ENCODE results near the gene BGN. TPM values are rescaled to one million over a fixed set of nuclear protein-coding genes. Genes with fewer than 3 reads are reported as not detected.

Gene BGN
- total RNA-seq, 1 experiment from 2014 or later = 0.37 TPM

GRCh38 chrX:153463031-153463430 is 31.7 kb upstream of the BGN start:
- DNase-seq (ENCODE audit: low read depth, low spot score) = no peak
- Histone ChIP-seq H3K9ac (ENCODE audit: low read length) (no peak overlapping the region), H3K4me3 (replicated peaks in 1 of 2; ENCODE audit: low read depth in 1 of 2, low read length in 2 of 2) (no peak overlapping the region), H3K27ac (ENCODE audit: low read depth, low read length) (no peak overlapping the region), H2AFZ (ENCODE audit: low read depth, low read length, poor library complexity, severe bottlenecking) (no peak overlapping the region), H3K4me2 (ENCODE audit: low read length) (no peak overlapping the region), H3K27me3 (ENCODE audit: insufficient read depth, low read length) (no peaks in the 10 kb centered on the region), H3K4me1 (ENCODE audit: control insufficient read depth in 1 of 2, insufficient read depth in 2 of 2, low read length in 2 of 2) (no peaks in the 10 kb centered on the region), H3K36me3 (ENCODE audit: control insufficient read depth in 1 of 2, insufficient read depth in 2 of 2, low read length in 2 of 2) (0 out of 4 replicates have a peak, but pooled peaks cover 0 to 3% of the 10 kb centered on the region in 2 experiments), H3K9me3 (ENCODE audit: control insufficient read depth in 1 of 2, insufficient read depth in 1 of 2, low read depth in 1 of 2, low read length in 2 of 2) (no peaks in the 10 kb centered on the region), H3K9me2 (ENCODE audit: insufficient read depth) (no peaks in the 10 kb centered on the region), H3K79me2 (ENCODE audit: insufficient read depth, low read length) (no peaks in the 10 kb centered on the region), H4K20me1 (ENCODE audit: insufficient read depth) (no peaks in the 10 kb centered on the region)
- no peak for ATAC-seq
- BruUV-seq (replicated peaks) = no TSS peak
- ChIA-PET CTCF (no interaction called here), POLR2A (no interaction called here), RAD21 (ENCODE audit: low non-redundant PET in 1 of 2, low total read pairs in 2 of 2, uncharacterized antibody in 2 of 2, unreplicated experiment in 2 of 2) (no interaction called here)
- TF ChIP-seq CEBPB (IDR thresholded peaks at IDR 0.05; ENCODE audit: low read depth) = no peak
- no peak for TF ChIP-seq REST (IDR thresholded peaks at IDR 0.05; ENCODE audit: low read depth)
- TF ChIP-seq YY1 (IDR thresholded peaks at IDR 0.05; ENCODE audit: extremely low read depth, insufficient replicate concordance, low read depth, low read length) = no peak
- no peak for TF ChIP-seq EZH2phosphoT487 (IDR thresholded peaks at IDR 0.05; ENCODE audit: borderline replicate concordance)
- intact Hi-C loops (cut with micrococcal nuclease) = no loop called here

DNA sequence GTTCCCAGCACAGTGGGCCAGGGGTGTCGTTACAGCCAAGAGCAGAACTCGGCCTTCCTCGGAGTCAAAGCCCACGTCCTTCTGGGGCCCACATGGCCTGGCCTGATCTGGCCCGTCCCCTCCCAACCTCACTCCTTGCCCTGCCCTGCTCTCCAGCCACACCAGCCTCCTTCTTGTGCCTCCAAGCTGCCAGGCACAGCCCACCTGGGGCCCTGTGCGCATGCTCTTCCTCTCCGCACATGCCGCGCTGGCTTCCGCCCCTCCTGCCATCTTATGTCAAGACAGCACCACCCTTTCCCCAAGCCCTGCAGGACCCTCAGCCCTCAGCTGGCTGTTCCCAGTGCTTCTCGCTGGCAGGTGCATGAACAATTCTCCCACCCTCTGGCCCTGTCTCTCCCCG is 31.2 kb upstream of the BGN start:
- H3K4me3 ChIP-seq (replicated peaks in 1 of 2; ENCODE audit: low read depth in 1 of 2, low read length in 2 of 2) = no peak overlapping the region
- H3K9ac ChIP-seq (ENCODE audit: low read length) = no peak overlapping the region
- no peaks in the 10 kb centered on the region for H3K4me1 ChIP-seq (ENCODE audit: control insufficient read depth in 1 of 2, insufficient read depth in 2 of 2, low read length in 2 of 2)
- H3K9me3 ChIP-seq (ENCODE audit: control insufficient read depth in 1 of 2, insufficient read depth in 1 of 2, low read depth in 1 of 2, low read length in 2 of 2) = no peaks in the 10 kb centered on the region
- H4K20me1 ChIP-seq (ENCODE audit: insufficient read depth) = no peaks in the 10 kb centered on the region
- DNase-seq (ENCODE audit: low read depth, low spot score) (no peak), ATAC-seq (no peak)
- 0 out of 4 replicates have a peak, but pooled peaks cover 0 to 3% of the 10 kb centered on the region in 2 experiments for H3K36me3 ChIP-seq (ENCODE audit: control insufficient read depth in 1 of 2, insufficient read depth in 2 of 2, low read length in 2 of 2)
- no peaks in the 10 kb centered on the region for H3K9me2 ChIP-seq (ENCODE audit: insufficient read depth)
- ChIA-PET CTCF (no interaction called here), POLR2A (no interaction called here), RAD21 (ENCODE audit: low non-redundant PET in 1 of 2, low total read pairs in 2 of 2, uncharacterized antibody in 2 of 2, unreplicated experiment in 2 of 2) (no interaction called here)
- no peak overlapping the region for H3K27ac ChIP-seq (ENCODE audit: low read depth, low read length)
- no TSS peak for BruUV-seq (replicated peaks)
- no peak overlapping the region for H3K4me2 ChIP-seq (ENCODE audit: low read length)
- H3K27me3 ChIP-seq (ENCODE audit: insufficient read depth, low read length) = no peaks in the 10 kb centered on the region
- no peaks in the 10 kb centered on the region; the same call in 1 of the 2 replicates for H3K79me2 ChIP-seq (ENCODE audit: insufficient read depth, low read length)
- H2AFZ ChIP-seq (ENCODE audit: low read depth, low read length, poor library complexity, severe bottlenecking) = no peak overlapping the region
- intact Hi-C loops (cut with micrococcal nuclease) = no loop called here
- no peak for TF ChIP-seq POLR2AphosphoS5 (IDR thresholded peaks at IDR 0.05; ENCODE audit: low read depth, low read length)
- TF ChIP-seq, protein P1, sequence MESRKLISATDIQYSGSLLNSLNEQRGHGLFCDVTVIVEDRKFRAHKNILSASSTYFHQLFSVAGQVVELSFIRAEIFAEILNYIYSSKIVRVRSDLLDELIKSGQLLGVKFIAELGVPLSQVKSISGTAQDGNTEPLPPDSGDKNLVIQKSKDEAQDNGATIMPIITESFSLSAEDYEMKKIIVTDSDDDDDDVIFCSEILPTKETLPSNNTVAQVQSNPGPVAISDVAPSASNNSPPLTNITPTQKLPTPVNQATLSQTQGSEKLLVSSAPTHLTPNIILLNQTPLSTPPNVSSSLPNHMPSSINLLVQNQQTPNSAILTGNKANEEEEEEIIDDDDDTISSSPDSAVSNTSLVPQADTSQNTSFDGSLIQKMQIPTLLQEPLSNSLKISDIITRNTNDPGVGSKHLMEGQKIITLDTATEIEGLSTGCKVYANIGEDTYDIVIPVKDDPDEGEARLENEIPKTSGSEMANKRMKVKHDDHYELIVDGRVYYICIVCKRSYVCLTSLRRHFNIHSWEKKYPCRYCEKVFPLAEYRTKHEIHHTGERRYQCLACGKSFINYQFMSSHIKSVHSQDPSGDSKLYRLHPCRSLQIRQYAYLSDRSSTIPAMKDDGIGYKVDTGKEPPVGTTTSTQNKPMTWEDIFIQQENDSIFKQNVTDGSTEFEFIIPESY (IDR thresholded peaks at IDR 0.05; ENCODE audit: extremely low read depth, insufficient replicate concordance, low read length) = no peak
- TF ChIP-seq, protein P2, sequence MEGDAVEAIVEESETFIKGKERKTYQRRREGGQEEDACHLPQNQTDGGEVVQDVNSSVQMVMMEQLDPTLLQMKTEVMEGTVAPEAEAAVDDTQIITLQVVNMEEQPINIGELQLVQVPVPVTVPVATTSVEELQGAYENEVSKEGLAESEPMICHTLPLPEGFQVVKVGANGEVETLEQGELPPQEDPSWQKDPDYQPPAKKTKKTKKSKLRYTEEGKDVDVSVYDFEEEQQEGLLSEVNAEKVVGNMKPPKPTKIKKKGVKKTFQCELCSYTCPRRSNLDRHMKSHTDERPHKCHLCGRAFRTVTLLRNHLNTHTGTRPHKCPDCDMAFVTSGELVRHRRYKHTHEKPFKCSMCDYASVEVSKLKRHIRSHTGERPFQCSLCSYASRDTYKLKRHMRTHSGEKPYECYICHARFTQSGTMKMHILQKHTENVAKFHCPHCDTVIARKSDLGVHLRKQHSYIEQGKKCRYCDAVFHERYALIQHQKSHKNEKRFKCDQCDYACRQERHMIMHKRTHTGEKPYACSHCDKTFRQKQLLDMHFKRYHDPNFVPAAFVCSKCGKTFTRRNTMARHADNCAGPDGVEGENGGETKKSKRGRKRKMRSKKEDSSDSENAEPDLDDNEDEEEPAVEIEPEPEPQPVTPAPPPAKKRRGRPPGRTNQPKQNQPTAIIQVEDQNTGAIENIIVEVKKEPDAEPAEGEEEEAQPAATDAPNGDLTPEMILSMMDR (IDR thresholded peaks at IDR 0.05 in 2 of 3, conservative IDR thresholded peaks at IDR 0.05 in 1 of 3; ENCODE audit: borderline replicate concordance in 1 of 3, insufficient read depth in 1 of 3, low read depth in 2 of 3, low read length in 2 of 3) = no peak
- TF ChIP-seq, protein P3, sequence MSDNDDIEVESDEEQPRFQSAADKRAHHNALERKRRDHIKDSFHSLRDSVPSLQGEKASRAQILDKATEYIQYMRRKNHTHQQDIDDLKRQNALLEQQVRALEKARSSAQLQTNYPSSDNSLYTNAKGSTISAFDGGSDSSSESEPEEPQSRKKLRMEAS (IDR thresholded peaks at IDR 0.05) = no peak
- no peak for TF ChIP-seq POLR2A (IDR thresholded peaks at IDR 0.05; ENCODE audit: borderline replicate concordance, extremely low read depth, insufficient read depth, insufficient read length)
- no peak for TF ChIP-seq JUND (IDR thresholded peaks at IDR 0.05)
- no peak for TF ChIP-seq CBX3 (IDR thresholded peaks at IDR 0.05; ENCODE audit: low read depth)
- TF ChIP-seq EZH2 (IDR thresholded peaks at IDR 0.05) = no peak
- no peak for TF ChIP-seq ZFX (IDR thresholded peaks at IDR 0.05)
- TF ChIP-seq SRF (IDR thresholded peaks at IDR 0.05; ENCODE audit: low read depth) = no peak

Data from HCT116 (cell line).